ENCODE results near the gene MFRP.

DNA sequence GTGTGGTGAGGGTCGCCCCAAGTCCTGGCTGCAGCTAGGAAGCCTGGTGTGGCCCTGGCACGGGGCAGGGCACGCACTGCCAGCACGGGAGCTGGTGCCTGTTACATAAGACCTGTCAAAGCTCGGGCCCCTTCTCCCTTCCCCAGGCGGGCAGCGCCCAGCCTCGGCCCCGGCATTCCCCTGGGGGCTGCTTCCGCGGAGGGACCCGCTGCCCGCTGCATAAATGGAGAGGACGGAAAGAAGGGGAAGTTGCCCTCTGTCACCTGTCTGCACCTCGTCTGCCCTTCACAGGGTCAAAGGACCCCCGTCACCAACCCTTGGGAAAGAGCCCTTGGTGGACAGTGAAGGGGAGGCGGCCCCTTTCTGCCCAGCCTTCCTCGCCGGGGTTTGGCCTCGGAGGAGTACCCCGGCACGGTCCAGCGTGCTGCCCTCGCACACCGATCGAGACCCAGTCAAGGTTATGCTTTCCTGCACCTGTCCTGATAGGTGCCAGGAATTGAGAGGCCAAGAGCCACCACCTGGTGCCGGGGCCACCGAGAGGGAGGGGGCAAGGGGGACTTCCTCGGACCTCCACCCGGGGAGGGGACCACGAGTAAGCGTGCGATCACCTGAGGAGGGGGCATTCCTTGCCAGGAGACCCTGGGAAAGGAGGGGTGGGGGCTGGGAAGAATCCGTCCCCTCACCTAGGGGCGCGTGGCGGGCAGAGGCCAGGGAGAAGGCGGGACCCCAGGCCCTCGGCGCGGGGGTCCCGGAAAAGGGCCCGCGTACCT lies 16.8 kb upstream of the MFRP start:
- TF ChIP-seq, protein P1, sequence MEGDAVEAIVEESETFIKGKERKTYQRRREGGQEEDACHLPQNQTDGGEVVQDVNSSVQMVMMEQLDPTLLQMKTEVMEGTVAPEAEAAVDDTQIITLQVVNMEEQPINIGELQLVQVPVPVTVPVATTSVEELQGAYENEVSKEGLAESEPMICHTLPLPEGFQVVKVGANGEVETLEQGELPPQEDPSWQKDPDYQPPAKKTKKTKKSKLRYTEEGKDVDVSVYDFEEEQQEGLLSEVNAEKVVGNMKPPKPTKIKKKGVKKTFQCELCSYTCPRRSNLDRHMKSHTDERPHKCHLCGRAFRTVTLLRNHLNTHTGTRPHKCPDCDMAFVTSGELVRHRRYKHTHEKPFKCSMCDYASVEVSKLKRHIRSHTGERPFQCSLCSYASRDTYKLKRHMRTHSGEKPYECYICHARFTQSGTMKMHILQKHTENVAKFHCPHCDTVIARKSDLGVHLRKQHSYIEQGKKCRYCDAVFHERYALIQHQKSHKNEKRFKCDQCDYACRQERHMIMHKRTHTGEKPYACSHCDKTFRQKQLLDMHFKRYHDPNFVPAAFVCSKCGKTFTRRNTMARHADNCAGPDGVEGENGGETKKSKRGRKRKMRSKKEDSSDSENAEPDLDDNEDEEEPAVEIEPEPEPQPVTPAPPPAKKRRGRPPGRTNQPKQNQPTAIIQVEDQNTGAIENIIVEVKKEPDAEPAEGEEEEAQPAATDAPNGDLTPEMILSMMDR (IDR thresholded peaks at IDR 0.05; ENCODE audit: insufficient read depth, low read length, poor library complexity, severe bottlenecking), result no peak
- TF ChIP-seq EZH2phosphoT487 (conservative IDR thresholded peaks at IDR 0.05; ENCODE audit: low read length), result no peak
